GM21786 (cell line): Measurements from ENCODE around the gene TRIM77.
"Not testable (repeated sequence)": the region's sequence is repeated elsewhere in the genome, so short reads cannot be mapped to it uniquely, and the experiment has no call there.

Source experiments
- ATAC-seq: cut with Tn5 transposase; IDR thresholded peaks from one replicate; pipeline ENCODE4 v1.9.1; 2021; ENCODE audit not compliant: unreplicated experiment

The TRIM77 gene

GRCh38 chr11:89709999-89710398 lies at the start of gene TRIM77:
TRIM77 (plus strand) TSS chr11:89710299; CDS start chr11:89710299, 0 bp downstream.
- ATAC-seq, result not testable (repeated sequence)

GRCh38 chr11:89667001-89667400 lies 43.1 kb upstream of the TRIM77 start:
- ATAC-seq, result no peak

- ATAC-seq, result not testable (repeated sequence)
Observed at GRCh38 chr11:89668158-89668557, 41.9 kb upstream of the TRIM77 start.

GRCh38 chr11:89669586-89669985 lies 40.5 kb upstream of the TRIM77 start:
- not testable (repeated sequence) for ATAC-seq

- not testable (repeated sequence) for ATAC-seq
Observed at GRCh38 chr11:89669993-89670669, 40.0 kb upstream of the TRIM77 start.

- ATAC-seq, result not testable (repeated sequence)
Observed at GRCh38 chr11:89672547-89672946, 37.6 kb upstream of the TRIM77 start.

GRCh38 chr11:89673380-89673779 lies 36.7 kb upstream of the TRIM77 start:
- not testable (repeated sequence) for ATAC-seq

- ATAC-seq, result not testable (repeated sequence)
Observed at GRCh38 chr11:89675383-89675782, 34.7 kb upstream of the TRIM77 start.

GRCh38 chr11:89675948-89676347 lies 34.2 kb upstream of the TRIM77 start:
- not testable (repeated sequence) for ATAC-seq

- ATAC-seq, result not testable (repeated sequence)
Observed at GRCh38 chr11:89707080-89707479, 3.0 kb upstream of the TRIM77 start.

- not testable (repeated sequence) for ATAC-seq
Observed at GRCh38 chr11:89724866-89725498, 14.9 kb downstream of the TRIM77 start.

GRCh38 chr11:89730215-89730614 lies 20.1 kb downstream of the TRIM77 start:
- not testable (repeated sequence) for ATAC-seq

GRCh38 chr11:89736566-89736965 lies 26.5 kb downstream of the TRIM77 start:
- ATAC-seq, result no peak

GRCh38 chr11:89737116-89737515 lies 27.0 kb downstream of the TRIM77 start:
- no peak for ATAC-seq

- ATAC-seq, result not testable (repeated sequence)
Observed at GRCh38 chr11:89741406-89741805, 31.3 kb downstream of the TRIM77 start.

- not testable (repeated sequence) for ATAC-seq
Observed at GRCh38 chr11:89744158-89744557, 34.1 kb downstream of the TRIM77 start.

- ATAC-seq, result not testable (repeated sequence)
Observed at GRCh38 chr11:89750822-89751221, 40.7 kb downstream of the TRIM77 start.
